ENCODE data around the gene TMEM30A. TPM values are rescaled to one million over a fixed set of nuclear protein-coding genes. Genes with fewer than 3 reads are reported as not detected.
A peak's percentile ranks its signal among the peaks of the same experiment; 100 is the strongest.

The TMEM30A gene
- total and polyA plus RNA-seq, 11 donors = 21.8 to 86.3 (median 55.9) TPM

DNA sequence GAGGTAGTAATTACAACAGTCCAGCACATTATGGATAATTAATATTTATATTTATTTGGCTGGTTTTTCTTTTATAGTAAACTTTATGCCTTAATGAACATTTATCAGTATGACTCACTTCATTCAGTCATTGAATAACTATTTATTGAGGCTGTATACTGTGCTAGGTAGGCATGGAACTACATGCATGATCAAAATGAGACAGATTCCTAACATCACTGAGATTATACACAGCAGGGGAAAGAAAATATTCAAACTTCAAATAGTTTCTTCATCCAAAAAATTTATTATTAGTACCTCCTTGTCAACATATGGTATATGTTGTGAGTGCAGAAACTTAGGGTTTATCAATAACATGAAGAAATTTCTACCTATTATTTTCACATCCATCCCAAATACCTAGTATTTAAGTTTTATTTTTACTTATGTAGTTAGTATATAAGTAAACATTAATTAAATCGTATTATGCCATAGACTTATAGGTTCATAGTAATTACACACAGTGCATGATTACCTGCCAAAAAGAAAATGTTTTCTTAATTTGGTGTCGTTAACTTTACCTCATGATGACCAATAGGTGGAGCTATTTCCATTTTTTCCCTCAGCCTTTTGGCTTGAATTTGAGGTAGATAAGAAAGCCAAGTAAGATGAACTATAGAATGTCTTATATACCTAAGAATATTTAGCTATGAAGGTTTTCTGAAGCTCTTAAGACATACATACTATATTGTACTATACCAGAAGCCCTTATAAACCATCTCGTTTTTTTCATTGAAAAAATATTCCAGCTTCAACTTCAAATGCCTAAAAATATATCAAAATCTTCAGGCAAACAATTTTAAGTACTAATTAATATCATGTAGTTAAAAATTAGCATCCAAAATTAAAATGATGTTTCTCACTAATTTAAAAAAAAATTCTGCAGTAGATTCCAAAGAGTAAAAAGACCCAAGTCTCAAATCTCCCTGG is 12.5 kb upstream of the TMEM30A start:
- peaks cover 0 to 31% (median 21%) of the 10 kb centered on the region in 12 donors for H3K4me1 ChIP-seq
- peak in 3 of 4 donors; percentile 34 to 46 (median 36) for ATAC-seq
- no peaks in the 10 kb centered on the region for H3K27me3 ChIP-seq
- no peak overlapping the region for H3K4me3 ChIP-seq
- TF ChIP-seq, protein P1, sequence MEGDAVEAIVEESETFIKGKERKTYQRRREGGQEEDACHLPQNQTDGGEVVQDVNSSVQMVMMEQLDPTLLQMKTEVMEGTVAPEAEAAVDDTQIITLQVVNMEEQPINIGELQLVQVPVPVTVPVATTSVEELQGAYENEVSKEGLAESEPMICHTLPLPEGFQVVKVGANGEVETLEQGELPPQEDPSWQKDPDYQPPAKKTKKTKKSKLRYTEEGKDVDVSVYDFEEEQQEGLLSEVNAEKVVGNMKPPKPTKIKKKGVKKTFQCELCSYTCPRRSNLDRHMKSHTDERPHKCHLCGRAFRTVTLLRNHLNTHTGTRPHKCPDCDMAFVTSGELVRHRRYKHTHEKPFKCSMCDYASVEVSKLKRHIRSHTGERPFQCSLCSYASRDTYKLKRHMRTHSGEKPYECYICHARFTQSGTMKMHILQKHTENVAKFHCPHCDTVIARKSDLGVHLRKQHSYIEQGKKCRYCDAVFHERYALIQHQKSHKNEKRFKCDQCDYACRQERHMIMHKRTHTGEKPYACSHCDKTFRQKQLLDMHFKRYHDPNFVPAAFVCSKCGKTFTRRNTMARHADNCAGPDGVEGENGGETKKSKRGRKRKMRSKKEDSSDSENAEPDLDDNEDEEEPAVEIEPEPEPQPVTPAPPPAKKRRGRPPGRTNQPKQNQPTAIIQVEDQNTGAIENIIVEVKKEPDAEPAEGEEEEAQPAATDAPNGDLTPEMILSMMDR (IDR thresholded peaks at IDR 0.05) = peak; percentile 65 to 87 (median 78)
- no peak for TF ChIP-seq POLR2A (IDR thresholded peaks at IDR 0.05)
- 20 to 23% (median 21%) methylated on average over 3 of the region's 3 CpGs for WGBS, 4 donors
- DNase-seq = no peak
- H3K36me3 ChIP-seq = peaks cover 0 to 35% (median 3%) of the 10 kb centered on the region in 9 donors
- intact Hi-C loops (cut with DNase I) = loop anchor here in 9 of 10 donors (1.0 to 10.0 kb wide), 9 partner anchors 55 to 230 kb away; no protein-coding TSS in a partner anchor
- H3K9me3 ChIP-seq = no peaks in the 10 kb centered on the region
- H3K27ac ChIP-seq = no peak overlapping the region

DNA sequence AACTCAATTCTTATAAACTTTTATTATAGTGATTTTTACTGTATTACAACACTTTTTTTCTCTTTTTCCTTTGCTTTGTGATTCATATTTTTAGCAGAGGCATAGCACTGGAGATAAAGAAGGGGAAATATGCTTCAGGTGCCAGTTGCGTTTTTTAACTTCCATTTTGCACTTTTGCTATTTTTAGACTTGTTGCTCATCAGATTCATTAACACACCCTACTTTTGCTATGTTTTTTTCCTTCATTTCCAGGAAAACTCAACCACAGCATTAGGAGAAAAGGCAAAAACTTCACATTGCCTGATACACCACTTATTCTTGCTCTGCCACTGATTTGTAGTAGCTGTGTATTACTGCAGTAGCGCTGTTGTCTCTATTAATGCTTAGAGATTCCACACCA is 8.0 kb upstream of the TMEM30A start:
- no peak for ATAC-seq
- 73 to 87% (median 77%) methylated on average over 2 of the region's 2 CpGs for WGBS, 4 donors
- TF ChIP-seq POLR2A (IDR thresholded peaks at IDR 0.05) = no peak
- TF ChIP-seq, protein P1 (IDR thresholded peaks at IDR 0.05) = no peak
- no peak for DNase-seq
- no peak overlapping the region for H3K4me3 ChIP-seq
- peaks cover 0 to 34% (median 6%) of the 10 kb centered on the region in 12 donors for H3K4me1 ChIP-seq
- no peaks in the 10 kb centered on the region for H3K9me3 ChIP-seq
- H3K36me3 ChIP-seq = peaks cover 0 to 44% (median 6%) of the 10 kb centered on the region in 9 donors
- H3K27me3 ChIP-seq = no peaks in the 10 kb centered on the region
- H3K27ac ChIP-seq = peak overlapping the region in 3 of 12 donors; percentile 12 to 22 (median 14)
- intact Hi-C loops (cut with DNase I) = loop anchor here in 1 of 10 donors (10.0 kb wide), 1 partner anchor 232 kb away; no protein-coding TSS in a partner anchor

DNA sequence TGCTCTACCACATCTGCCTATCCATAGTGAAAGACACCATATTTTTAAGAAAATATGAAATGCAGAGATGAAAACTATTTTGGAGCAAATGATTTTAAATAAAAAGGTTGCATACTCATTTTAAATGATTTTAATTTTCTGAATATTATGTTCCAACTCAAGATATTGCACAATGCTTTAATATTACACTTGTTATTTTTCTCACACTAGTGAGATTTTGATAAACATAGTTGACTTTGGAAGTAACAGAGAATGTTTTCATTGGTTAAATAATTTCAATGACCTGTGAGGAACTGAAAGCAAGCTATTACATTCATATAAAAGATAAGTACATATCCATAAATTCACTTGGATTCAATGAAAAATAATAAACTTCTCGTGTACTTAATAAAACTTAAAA is 7.2 kb upstream of the TMEM30A start:
- DNase-seq (no peak), ATAC-seq (no peak)
- 76 to 88% (median 85%) methylated on average over 1 of the region's 1 CpG for WGBS, 4 donors
- H3K27me3 ChIP-seq = no peaks in the 10 kb centered on the region
- no peak for TF ChIP-seq POLR2A (IDR thresholded peaks at IDR 0.05)
- TF ChIP-seq, protein P1 (IDR thresholded peaks at IDR 0.05) = no peak
- no peak overlapping the region for H3K4me3 ChIP-seq
- intact Hi-C loops (cut with DNase I) = loop anchor here in 1 of 10 donors (10.0 kb wide), 1 partner anchor 233 kb away; no protein-coding TSS in a partner anchor
- H3K27ac ChIP-seq = peak overlapping the region in 1 of 12 donors; percentile 22
- peaks cover 0 to 44% (median 6%) of the 10 kb centered on the region in 9 donors for H3K36me3 ChIP-seq
- no peaks in the 10 kb centered on the region for H3K9me3 ChIP-seq
- H3K4me1 ChIP-seq = peaks cover 0 to 34% (median 7%) of the 10 kb centered on the region in 12 donors

DNA sequence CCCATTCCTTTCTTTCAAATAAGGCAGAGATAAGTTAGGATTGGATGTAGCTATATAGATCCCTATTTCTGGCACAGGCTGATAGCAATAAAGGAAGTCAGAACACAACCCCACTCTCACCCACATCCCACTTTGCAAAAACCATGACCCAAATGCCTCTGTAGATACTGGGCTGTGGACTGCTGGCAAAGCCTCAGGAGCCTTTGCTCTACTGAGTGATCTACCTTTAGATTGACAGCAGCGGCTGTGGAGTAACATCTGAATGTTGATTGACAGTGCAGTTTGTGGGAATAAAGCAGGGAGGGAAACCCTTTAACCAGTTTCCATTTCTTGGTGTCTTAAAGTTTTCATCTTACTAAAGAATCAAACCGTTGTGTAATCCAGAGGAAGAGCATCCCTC is 6.7 kb upstream of the TMEM30A start:
- Histone ChIP-seq H3K4me3 (no peak overlapping the region), H3K27me3 (no peaks in the 10 kb centered on the region), H3K4me1 (peaks cover 0 to 34% (median 8%) of the 10 kb centered on the region in 12 donors), H3K27ac (peak overlapping the region in 2 of 12 donors; percentile 22 to 35), H3K36me3 (peaks cover 0 to 44% (median 6%) of the 10 kb centered on the region in 9 donors), H3K9me3 (no peaks in the 10 kb centered on the region)
- no peak for DNase-seq
- TF ChIP-seq, protein P1 (IDR thresholded peaks at IDR 0.05) = no peak
- no peak for TF ChIP-seq POLR2A (IDR thresholded peaks at IDR 0.05)
- intact Hi-C loops (cut with DNase I) = loop anchor here in 1 of 10 donors (10.0 kb wide), 1 partner anchor 233 kb away; no protein-coding TSS in a partner anchor
- peak in 2 of 4 donors; percentile 24 to 56 for ATAC-seq
- 63 to 73% (median 67%) methylated on average over 2 of the region's 2 CpGs for WGBS, 4 donors

Measured in heart left ventricle (tissue), 16 donors.